Activated CD4-positive, alpha-beta T cell treated with anti-CD3 and anti-CD28 coated beads for 4 hours (primary cell): ENCODE data around the gene CSK.

Experiments
- DNase-seq, 2 donors: peaks; one replicate each; pipeline ENCODE4 v3.0.0-alpha.2; 2020

Gene CSK

DNA sequence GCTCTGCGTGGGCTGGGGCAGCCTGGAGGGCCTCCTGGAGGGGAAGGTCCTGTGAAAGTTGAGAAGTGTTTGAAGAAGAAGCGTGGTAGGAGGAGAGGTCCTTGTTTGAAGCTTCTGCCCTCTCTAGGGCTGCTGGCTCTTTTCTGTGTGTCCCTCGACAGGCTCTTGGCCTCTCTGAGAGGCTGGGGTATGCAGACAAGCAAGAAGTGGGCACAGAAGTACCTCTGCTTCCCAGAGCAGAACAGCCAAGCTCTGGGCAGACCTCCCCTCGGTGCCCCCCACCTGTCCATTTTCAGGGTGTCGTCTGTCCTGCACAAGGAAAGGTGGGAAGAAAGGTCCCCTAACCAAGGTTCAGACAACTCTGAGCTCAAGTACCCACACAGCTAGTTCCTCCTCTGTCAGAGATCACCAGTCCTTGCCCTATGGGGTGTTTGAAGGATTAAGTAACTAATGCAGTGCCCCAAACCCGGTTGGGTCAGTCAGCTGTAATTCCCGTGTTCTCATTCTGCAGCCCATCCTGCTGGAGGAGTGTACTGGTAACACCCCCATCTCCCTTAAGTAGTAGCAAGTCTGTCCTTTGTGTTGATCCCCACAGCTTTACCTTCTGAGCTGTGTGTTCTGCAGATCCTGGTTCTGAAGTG is 6.3 kb downstream of the CSK start:
- DNase-seq = no peak

DNA sequence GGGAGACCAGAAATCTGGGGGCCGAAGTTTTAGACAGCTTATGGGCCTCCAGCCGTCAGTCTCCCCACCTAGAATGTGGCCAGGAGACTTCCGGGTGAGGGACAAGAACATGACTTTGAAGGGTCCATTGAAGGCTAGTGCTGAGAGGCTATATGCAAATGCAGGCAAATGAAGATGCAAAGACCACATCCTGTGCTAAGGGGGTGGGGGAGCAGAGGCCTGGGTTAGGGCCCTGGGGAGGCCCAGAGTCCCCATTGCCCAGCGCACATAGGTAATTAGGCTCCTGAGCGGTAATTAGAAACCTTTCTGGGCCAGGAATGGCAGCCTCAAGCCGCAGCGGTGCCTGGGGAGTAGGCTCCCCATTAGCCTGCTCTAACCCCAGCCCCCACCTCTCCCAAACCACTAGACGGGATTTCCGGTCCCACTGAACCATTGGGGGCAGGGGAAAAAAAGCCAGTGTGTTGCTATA is 6.8 kb downstream of the CSK start:
- DNase-seq = peak in 1 of 2 donors; percentile 43

DNA sequence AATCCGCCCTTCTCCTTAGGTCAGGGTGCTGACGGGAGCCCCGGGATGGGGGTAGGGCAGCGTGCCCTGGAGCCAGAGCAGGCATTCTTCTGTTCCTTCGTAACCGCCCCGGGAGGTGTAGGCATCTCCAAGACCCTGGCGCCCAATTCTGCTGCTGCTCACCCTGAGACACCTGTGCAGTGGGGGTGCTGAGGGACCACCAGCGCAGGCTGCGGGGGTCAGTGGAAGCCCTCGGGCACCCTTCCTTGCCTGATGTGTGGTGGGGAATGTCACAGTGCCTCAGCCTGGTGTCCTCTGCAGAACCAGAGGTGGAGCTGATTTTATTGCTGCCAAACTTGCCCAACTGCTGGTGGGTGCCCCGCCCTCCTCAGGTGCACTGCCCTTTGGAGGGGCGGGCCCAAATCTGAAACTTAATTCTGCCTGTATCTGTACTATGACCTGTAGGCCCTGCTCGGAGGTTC is 7.3 kb downstream of the CSK start:
- no peak for DNase-seq

DNA sequence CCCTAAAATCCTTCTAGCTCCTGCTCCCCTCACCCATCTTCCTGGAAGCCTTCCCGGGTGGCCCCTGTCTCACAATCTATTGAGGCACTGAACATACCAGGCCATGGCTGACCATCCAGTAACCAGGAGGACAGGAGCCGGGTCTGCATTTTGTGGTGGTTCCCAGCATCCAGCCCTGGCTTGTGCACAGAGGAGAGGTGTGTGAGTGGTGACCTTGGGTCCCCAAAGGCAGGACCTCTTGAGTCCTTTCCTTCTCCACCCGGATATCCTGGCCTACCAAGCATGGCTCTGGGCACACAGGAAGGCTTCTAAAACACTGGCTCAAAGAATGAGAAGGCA is 7.8 kb downstream of the CSK start:
- no peak for DNase-seq

DNA sequence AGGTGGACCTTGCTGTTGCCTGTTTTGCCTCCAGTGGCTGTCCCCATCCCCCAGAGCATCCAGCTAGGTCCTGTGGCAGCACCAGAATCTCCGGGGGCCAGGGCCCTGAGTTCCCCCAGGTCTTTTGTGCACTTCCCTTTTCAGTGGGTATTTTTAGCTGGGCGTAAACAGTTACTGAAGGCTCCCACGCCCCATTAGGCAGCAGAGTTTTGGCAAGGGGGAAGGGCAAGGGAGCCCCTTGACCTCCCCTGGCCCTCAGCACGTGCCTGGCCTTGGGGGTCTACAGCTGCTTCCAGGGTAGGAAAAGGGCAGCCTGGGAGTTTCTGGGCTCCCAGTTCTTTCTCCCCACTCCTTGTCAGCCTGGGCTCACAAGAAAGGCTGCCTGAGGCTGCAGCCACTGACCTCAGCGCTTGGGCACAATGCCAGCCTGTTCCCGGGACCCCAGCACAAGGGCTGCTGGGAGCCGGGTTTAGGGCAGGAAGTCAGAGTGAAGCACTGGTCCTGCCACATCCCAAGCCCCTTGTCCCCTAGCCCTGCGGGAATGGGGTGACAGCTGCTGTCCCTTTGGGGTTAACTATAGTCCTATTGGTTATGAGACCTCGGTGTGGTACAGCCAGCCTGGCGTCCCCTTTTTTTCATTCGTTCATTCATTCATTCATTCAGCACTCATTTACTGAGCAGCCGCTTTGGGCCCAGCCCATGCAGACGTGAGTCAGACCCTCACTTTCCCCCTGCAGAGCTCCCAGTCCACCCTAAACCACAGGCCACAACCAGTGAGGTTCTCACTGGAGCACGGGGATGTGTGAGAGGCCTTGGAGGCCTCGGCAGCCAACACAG is 8.4 kb downstream of the CSK start:
- no peak for DNase-seq

DNA sequence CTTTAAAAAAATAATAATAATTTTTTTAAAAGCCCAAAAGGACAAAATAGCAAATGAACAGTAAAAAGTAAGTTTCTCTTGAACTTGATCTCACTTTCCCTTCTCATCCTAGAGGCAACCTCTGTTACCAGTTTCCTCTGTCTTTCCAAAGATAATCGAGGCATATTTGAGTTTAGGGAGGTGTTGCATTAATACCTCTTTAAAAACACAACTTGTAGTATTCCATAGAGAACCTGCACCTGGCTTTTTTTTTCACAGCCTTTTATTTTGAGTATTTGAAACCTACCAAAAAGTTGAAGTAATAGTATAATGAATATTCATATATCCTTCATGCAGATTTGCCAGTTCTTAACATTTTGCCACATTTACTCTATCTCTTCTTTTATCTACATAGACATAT is 9.1 kb downstream of the CSK start:
- no peak for DNase-seq

DNA sequence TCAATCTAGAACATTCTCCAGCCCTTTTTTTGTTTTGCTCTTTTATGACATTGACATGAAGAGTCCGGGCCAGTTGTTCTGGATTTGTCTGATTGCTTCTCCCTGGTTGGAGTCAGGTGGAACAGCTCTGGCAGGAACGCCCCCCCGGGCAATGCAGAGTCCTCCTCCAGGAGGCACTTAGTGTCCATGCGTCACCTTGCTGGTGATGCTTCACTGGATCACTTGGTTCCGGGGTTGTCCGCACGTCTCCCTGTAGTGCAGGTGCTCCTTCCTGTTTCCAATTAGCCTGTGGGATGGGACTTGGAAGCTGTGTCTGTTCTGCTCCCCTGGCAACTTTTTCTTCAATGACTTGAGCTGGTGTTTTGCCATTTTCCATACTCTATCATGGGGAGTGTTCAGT is 9.8 kb downstream of the CSK start:
- DNase-seq = no peak

DNA sequence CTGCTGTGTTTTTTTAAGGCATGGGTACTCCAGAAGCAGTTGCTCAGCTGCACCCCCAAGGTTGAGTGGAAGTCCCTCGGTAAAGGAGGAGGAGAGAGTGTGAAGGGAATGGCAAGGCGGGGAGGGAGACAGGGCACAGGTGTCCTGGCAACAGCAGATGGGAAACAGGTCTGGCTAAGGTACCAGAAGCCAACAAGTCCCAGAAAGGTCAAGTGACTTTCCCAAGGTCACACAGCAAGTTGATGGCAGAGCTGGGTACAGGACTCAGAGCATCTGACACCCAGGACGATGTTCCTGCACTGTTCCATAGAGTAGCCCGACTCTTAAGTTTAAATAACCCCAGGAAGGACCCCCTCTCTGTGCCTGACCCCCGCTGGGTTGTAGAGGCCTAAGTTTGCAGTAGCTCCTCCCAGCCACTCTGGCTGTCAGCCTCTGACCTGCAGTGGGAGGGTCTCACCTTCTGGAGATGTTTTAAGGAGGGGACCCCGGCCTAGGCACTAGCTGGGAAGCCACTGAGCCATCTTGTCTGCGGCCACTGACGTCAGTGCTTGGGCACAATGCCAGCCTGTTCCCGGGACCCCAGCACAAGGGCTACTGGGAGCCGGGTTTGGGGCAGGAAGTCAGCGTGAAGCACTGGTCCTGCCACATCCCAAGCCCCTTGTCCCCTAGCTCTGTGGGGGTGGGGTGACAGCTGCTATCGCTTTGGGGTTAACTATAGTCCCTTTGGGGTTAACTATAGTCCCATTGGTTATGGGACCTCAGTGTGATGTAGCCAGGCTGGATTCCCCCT is 10.5 kb downstream of the CSK start:
- no peak for DNase-seq

DNA sequence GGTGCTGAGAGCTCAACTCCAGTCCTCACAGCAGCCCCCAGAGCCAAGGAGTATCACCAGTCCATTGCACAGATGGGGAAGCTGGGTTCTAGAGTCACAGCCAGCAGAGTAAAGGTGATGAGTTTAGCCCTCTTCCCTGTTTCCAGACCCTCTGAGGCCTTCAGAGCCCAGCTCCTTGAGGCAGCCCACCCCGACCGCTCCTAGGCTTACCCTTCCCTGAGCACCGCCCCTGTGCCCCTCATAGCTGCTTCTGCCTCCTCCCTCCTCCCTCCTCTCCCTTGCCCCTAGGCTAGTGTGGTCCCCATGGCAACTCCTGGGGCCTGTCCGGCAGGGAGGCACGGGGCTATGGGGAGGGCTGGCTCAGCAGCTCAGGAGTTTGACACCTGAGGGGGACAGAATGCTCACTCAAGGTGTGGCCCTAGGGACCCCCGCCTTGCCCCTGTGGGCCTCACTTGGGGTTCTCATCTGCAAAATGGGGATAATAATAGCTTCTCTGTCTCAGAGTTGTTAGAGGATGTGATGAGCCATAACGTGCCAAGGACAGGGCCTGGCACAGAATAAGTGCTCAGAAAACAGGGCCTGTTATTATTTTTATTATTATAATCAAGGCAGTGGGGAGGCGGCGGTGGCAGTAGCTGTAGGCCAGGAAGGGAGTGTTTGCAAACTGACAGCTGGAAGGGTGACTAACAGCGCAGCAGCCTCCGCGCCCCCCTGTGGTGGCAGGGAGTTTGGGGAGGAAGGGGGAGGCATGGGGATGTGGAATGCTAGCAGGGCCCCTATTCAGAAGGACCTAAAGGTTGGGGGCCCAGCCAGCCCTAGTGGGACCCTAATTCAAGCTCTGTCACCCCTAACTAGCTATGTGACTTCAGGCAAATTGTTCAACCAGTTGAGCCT is 11.5 kb downstream of the CSK start:
- peak; percentile 73 to 76 for DNase-seq

DNA sequence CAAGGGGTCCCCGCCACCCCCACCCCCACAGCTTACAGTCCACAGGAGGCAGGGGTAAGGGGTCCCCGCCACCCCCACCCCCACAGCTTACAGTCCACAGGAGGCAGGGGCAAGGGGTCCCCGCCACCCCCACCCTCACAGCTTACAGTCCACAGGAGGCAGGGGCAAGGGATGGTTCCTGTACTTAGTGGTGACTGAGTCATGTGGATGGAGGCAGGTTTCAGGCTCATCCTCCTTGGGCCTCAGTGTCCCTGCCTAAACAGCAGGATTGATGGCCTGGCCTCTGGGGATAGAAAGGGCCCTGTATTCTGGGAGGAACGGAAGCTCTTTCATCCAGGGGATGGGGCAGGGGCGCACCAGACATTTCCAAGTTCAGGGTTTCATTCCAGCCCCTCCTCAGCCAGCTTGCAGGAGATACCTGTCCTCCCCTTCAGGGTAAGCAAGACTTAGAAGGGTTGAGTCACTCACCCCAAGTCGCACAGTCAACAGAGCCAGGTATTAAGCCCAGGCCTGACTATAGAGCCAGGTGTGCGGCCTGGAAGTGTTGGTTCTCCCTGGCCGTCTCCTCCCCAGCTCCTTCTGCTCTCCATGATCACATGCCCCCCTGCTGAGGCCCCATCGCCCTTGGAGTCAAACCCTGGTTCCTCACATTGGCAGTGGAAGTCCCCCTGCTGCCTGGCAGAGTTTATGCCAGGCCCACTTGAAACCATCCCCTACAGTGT is 12.5 kb downstream of the CSK start:
- no peak for DNase-seq

DNA sequence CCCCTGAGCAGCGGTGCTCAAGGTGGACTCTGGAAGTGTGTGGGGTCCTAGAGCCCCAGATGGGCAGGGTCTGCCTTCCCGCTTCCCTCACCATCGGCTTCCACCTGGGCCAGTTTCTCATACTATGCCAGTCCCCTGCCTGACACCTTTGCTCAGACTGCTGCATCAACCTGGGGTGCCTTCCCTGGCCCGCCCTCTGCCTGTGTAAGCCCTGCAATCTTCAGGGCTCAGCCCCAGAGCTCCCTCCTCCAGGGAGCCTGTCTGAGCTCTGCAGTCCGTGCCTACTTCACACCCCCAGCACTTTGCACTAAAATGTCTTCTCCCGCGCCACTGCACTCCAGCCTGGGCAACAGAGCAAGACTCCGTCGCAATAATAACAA is 13.1 kb downstream of the CSK start:
- DNase-seq = no peak

DNA sequence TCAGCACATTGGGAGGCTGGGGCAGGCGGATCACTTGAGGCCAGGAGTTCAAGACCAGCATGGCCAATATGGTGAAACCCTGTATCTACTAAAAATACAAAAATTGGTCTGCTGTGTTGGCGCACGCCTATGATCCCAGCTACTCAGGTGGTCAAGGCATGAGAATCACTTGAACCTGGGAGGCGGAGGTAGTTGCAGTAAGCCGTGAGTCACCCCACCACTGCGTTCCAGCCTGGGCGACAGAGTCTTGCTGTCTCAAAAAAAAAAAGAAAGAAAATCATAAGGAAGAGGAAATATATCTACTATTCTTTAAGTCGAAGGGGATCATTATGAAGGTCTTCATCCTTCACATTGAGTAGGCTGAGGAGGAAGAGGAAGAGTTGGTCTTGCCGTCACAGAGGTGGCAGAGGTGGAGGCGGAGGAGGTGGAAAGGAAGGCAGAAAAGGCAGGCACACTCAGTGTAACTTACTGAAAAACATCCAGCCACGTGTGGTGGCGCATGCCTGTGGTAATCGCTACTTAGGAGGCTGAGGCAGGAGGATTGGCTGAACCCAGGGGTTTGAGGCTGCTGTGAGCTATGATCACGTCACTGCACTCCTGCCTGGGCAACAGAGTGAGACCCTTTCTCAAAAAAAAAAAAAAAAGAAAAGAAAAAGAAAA is 14.2 kb downstream of the CSK start:
- peak; percentile 54 to 57 for DNase-seq

DNA sequence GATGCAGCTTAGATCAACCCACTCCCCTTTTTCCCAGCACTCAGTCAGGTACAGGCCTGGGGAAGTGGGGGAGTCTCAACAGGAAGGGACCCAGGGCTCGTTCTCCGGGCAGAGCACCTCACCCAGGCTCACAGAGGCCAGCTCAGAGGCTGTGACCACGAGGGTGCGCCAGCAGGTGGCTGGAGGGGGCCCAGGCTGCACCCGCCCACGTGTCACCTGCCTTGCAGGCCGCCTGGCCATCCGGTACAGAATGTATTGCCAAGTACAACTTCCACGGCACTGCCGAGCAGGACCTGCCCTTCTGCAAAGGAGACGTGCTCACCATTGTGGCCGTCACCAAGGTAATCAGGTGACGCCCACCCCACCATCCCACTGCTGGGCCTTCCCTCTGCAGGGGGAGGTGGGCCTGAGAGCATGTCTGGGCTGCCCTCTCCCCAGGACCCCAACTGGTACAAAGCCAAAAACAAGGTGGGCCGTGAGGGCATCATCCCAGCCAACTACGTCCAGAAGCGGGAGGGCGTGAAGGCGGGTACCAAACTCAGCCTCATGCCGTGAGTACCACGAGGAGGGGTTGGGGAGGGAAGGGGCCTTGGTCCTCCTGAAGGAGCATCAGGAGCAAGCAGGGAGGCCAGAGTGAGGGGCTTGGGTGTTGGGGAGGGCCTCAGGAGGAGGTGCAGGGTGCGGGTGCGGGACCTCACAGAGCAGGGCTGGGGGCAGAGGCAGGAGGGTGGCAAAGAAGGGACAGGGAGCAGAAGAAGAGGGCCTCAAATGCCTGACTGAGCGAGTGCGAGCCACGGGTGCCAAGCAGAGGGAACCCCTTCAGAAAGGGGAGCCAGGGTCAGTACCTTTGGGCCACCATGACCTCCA is 16.7 kb downstream of the CSK start:
- no peak for DNase-seq

DNA sequence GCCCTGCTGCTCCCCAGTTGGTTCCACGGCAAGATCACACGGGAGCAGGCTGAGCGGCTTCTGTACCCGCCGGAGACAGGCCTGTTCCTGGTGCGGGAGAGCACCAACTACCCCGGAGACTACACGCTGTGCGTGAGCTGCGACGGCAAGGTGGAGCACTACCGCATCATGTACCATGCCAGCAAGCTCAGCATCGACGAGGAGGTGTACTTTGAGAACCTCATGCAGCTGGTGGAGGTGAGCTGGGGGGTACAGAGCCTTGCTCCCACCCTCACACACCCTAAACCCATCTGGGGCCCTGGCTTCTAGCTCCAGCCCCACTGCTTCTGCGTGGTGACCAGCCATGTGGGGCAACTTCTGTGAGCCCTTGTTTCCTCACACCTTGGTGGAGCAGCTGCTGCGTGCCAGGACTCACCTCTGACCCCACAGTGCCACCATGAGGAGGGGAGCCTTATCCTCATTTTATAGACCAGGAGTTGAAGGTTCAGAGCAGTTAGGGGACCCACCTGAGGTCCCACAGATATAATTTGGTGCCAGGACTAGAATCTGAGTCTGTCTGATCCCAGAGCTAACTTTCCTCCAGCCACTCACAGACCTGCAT is 17.5 kb downstream of the CSK start:
- no peak for DNase-seq

DNA sequence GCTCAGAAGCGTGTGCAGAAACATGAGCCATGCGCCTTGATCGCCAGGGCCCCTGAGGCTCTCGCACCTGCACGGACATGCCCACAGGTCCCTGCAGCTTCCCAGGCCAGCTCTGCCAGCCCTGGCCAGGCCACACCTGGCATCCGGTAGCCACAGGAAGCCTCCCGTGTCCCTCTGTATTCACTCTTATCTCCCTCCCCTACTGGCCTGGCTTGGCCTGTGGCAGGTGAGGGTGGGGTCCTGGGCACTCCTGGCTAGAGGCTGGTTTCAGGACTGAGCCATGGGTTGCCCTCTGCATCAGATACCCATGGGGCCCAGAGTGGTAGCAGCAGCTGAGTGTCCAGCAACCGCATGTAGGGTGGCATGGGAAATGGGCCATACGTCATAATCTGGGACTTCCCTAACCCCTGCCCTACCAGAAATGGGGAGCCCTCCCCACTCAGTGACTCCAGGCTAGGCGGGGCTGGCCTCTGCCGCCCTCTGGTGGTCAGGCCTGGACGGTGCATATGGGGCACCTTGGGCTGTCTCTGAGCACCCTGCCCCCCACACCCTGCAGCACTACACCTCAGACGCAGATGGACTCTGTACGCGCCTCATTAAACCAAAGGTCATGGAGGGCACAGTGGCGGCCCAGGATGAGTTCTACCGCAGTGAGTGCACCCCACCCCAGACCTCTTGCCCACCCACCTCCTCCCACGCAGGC is 18.1 kb downstream of the CSK start:
- peak; percentile 77 to 86 for DNase-seq

DNA sequence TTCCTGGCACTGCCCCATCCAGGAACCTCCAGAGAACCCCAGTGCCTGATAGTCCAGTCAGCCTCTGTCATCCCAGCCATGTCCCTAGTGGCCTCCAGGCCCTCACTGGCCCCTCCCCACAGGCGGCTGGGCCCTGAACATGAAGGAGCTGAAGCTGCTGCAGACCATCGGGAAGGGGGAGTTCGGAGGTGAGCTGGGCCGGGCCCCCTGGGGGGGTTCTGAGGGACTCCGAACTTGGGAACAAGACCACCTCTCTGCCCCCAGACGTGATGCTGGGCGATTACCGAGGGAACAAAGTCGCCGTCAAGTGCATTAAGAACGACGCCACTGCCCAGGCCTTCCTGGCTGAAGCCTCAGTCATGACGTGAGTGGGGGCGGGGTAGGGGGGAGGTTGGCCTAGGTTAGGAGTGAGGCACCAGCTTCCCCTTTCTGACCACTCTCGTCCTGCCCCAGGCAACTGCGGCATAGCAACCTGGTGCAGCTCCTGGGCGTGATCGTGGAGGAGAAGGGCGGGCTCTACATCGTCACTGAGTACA is 18.7 kb downstream of the CSK start:
- no peak for DNase-seq

DNA sequence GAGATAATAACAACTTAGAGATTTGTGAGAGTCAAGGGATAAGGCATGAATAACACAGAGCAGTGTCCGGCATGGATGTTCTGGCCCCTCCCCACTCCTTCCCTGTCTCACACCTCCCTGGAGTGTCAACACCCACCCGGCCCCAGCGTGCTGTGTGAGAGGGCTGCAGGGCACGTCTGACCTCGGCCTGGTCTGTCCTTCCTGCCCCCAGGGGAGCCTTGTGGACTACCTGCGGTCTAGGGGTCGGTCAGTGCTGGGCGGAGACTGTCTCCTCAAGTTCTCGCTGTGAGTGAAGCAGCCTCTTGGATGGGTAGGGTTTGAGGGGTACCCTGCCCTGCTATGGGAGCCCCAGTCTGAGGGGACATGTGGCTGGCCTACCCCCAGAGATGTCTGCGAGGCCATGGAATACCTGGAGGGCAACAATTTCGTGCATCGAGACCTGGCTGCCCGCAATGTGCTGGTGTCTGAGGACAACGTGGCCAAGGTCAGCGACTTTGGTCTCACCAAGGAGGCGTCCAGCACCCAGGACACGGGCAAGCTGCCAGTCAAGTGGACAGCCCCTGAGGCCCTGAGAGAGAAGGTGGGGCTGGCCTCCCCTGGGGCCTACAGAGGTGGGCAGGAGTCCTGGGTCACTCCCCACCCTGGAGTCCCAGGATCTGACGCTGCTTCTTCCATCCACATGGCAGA is 19.6 kb downstream of the CSK start:
- no peak for DNase-seq

DNA sequence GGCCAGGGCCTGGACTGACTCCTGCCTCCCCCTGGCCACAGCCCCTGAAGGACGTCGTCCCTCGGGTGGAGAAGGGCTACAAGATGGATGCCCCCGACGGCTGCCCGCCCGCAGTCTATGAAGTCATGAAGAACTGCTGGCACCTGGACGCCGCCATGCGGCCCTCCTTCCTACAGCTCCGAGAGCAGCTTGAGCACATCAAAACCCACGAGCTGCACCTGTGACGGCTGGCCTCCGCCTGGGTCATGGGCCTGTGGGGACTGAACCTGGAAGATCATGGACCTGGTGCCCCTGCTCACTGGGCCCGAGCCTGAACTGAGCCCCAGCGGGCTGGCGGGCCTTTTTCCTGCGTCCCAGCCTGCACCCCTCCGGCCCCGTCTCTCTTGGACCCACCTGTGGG is 20.4 kb downstream of the CSK start:
- DNase-seq = no peak
